GM19238 (cell line): ENCODE results near the gene SEMA3E.

Experiments used
- DNase-seq: peaks from one replicate; pipeline ENCODE4 v3.0.0; 2011; ENCODE audit warnings: low spot score; ENCODE audit not compliant: insufficient read length

SEMA3E gene

GRCh38 chr7:83359108-83359507, 289.8 kb downstream of the SEMA3E start:
- DNase-seq, result no peak

DNA sequence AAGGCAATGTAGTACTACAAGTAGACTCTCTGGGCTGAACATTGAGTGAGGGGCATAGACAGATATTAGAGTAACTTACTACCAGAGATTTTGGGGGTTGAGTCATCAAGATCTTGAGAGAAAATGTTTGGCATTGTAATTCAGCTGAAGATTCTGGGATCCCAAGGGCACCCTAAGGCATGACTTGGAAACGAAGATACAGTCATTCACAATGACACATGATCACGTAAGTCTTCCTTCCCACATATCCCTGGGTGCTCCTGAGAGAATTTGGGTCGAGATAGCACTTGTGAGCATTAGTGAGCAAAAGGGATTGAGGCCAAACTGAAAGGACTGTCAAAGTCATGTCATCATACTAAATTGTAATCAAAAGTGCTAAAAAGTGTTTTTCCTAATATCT, 293.8 kb downstream of the SEMA3E start:
- no peak for DNase-seq

- DNase-seq, result no peak
Observed at GRCh38 chr7:83347945-83348444, 300.9 kb downstream of the SEMA3E start.

- DNase-seq, result no peak
Observed at GRCh38 chr7:83339907-83340306, 309.0 kb downstream of the SEMA3E start.

DNA sequence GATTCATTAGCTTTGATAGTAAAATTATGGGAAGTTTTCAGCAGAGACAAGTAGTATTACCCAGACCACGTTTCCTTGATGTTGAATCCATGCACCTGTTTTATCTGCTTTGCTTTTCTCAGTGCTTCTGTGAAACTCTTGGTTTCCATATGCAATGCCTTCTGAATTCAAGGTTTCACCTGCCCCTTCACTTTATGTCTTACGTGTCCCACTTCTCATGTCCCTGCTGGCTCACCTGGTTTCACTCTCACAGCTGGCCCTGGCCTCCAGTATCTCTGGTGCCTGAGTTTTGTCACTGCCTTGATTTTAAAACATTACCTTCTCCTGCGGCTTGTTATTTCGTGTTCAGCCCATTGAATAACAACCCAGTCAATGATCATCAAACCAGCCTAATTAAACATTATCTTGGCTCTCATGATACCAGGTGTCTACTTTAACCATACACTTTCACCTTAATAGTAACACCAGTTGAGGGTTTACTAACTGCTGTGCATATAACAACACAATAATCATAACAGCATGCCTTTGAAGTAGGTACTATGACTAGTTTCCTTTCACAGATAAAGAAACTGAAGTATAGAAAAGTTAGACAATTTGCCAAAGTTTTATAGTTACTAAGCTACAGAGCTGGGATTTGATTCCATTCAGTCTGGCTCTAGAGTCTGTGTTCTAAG, 310.5 kb downstream of the SEMA3E start:
- no peak for DNase-seq

- DNase-seq, result no peak
Observed at GRCh38 chr7:83337050-83337449, 311.9 kb downstream of the SEMA3E start.

- no peak for DNase-seq
Observed at GRCh38 chr7:83326223-83326622, 322.7 kb downstream of the SEMA3E start.

DNA sequence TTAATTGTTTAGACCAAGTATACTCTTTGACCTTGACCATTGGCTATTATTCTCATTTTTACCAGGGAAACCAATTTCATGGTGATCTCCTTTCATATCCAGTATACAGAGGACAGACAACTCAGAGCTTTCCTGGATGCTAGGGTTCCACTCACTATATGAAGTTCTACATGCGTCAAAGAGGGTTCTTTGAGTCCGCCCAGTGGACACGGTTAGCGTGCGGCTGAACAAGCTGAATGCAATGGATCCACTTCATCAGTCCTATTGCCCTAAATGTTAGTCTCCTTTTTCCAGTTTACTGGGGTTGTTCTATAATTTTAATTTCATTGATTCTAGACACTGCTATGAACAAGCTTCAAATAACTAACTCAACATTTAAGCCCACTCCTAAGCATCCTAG, 323.9 kb downstream of the SEMA3E start:
- DNase-seq, result no peak

- DNase-seq, result no peak
Observed at GRCh38 chr7:83324596-83324995, 324.3 kb downstream of the SEMA3E start.

DNA sequence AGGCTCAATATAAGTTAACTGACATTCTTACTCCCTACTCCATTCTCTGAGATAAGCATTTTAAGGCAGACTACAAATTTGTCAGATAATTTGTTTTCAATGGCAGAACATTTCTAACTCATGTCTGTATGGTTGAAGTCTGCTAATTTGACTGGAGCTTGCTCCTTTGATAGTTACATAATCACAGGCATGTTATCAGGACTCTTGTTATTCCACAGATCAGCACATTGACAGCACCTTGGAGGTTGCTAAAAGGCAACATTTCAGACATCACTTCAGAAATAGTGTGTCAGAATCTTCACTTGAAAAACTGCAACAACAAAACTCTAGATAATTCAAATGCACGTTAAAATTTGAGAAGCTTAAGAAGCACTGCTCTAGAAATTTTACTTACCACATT, 327.9 kb downstream of the SEMA3E start:
- DNase-seq, result no peak

DNA sequence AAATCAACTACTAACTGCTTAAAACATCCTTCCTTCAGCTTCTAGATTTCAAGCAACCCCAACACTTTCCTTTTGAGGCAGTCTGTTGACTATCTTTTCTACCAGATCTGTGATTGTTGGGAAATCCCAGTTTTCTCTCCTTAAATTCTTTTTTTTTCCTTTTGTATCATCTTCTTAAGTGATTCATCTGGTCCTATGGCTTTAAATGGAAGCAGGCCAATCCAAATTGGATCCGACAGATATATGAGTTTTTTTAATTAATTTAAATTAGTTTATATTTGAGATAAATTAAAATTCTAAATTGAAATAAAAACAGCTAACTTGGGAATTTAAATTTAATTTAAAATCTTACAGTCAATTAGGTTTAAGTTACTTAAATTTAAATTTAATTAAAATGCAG, 335.0 kb downstream of the SEMA3E start:
- DNase-seq, result no peak
